ENCODE results near the gene PLEKHA8.

GRCh38 chr7:30133736-30134610, 105.8 kb downstream of the PLEKHA8 start:
- TF ChIP-seq CTCF (IDR thresholded peaks at IDR 0.05) (no peak), POLR2A (IDR thresholded peaks at IDR 0.05) (no peak)
